Measurements from ENCODE around the gene PGAM1.
"Not testable (repeated sequence)": the region's sequence is repeated elsewhere in the genome, so short reads cannot be mapped to it uniquely, and the experiment has no call there.

The PGAM1 gene

GRCh38 chr10:97456686-97457065, 30.7 kb downstream of the PGAM1 start:
- DNase-seq (ENCODE audit: low read depth in 2 of 2), result no peak

DNA sequence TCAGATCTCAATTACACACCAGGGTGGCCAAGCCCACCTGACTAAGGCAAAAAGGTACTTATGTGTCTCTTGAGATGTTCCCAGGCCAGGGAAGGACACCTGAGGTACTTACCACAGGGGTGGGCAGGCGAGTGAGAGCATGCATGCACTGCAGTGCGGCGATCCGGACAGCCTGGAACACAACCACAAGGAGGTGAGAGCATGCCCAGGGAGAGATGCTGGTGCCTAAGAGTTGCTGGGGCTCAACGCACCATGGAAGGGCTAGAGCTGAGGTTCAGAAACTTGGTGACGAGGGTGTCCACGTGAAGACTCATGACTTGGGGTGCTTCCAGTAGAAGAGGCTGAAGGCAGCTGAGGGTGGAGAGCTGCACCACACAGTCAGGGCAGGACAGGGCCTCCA, 33.1 kb downstream of the PGAM1 start:
- no peak for DNase-seq (ENCODE audit: low read depth in 2 of 2)

DNA sequence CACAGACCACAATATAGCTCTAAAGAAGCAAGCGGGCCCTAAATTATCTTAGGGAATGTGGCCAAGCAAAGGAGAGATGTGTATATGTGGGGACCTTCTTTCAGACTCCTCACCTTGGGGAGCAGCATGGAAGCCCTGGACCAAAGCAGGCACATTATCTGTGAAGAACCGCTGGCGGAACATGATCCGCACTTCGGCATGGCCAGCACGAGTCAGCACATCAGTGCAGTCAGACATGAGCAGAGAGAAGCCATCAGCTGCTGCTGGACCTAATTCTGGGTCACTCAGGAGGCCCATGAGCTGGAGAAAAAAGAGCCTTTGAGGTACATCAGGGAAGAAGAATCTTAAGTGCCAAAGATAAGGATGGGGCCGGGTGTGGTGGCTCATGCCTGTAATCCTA, 33.9 kb downstream of the PGAM1 start:
- no peak for DNase-seq (ENCODE audit: low read depth in 2 of 2)

DNA sequence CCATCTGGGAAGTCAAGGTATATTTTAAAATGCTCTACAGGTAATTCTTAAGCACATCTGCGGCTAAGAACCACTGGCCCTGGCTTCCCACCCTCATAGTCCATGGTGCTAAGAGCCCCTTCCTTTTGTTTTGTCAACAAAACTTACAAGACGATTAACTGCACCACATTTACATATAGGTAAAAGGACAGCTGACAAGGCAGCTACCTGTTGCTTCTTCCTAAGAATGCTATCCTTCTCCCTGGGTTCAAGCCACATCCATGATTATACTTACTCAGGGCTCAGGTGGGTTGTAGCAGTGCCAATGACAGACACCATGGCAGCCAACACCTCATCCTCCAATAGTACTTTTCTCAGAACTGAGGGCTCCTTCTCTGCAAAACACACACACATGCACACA, 36.3 kb downstream of the PGAM1 start:
- no peak for DNase-seq (ENCODE audit: low read depth in 2 of 2)

DNA sequence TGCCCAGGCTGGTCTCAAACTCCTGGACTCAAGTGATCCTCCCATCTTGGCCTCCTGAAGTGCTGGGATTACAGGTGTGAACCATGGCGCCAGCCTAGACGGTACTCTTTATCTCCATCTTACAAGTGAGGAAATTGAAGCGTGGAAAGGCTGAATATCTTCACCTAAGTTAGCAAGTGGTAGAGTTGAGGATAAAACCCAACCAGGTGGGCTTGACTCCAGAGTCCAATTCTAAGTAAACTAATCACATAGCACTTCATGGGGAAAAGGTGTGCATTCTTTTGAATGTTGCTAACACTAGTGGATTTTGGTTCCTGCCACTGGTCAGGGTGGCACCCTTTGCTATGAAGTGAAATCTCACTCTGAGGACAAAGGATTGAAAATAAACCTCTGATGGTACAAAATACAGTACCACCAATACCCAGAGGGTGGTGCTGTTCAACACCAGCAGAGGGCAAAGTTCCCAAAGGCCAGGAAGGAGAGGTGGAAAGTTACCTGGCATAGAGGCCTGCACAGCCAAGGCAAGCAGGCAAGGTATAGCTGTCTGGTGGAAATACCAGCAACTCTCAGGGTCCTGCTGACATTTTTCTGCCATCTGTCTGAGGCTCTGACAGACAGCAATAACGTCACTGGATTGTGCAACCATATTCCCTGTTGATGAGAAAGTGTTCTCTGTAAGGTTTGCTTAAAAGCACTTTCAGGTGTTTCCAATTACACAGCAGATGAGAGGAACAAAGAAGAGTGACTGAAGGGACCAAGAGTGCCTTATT, 37.6 kb downstream of the PGAM1 start:
- peak; percentile 62 to 70 for DNase-seq (ENCODE audit: low read depth in 2 of 2)

GRCh38 chr10:97464226-97464625, 38.2 kb downstream of the PGAM1 start:
- DNase-seq (ENCODE audit: low read depth in 2 of 2), result no peak

- no peak for DNase-seq (ENCODE audit: low read depth in 2 of 2)
Measured at GRCh38 chr10:97465982-97466381, 40.0 kb downstream of the PGAM1 start.

DNA sequence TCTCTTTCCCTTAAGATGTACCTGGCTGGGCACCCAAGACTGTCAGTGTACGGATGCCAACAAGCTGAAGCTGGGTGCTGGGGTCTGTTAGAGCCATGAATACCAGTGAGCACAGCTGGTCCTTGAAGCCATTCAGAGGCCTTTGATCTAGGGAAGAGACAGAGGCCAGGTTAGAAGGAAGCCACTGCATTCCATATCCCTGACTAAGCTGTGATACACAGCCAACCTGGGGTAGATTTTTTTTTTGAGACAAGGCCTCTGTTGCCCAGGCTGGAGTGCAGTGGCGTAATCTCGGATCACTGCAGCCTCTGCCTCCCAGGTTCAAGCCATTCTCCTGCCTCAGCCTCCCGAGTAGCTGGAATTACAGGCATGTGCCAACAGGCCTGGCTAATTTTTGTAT, 40.8 kb downstream of the PGAM1 start:
- DNase-seq (ENCODE audit: low read depth in 2 of 2), result no peak

GRCh38 chr10:97468162-97468561, 42.2 kb downstream of the PGAM1 start:
- DNase-seq (ENCODE audit: low read depth in 2 of 2), result no peak

DNA sequence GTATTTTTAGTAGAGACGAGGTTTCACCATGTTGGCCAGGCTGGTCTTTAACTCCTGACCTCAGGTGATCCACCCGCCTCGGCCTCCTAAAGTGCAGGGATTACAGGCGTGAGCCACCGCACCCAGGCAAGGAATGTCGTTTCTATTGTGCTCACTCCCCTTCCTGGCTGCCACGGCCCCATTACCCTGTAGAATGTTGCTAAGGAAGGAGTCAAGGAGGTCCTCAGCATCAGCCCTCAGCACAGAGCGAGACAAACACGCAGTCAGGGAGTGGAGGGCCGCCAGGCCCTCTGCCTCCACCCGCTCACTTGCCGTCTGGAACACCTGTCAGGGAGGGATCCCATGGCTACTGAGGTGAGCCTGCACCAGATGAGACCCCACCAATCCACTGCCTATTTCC, 42.8 kb downstream of the PGAM1 start:
- DNase-seq (ENCODE audit: low read depth in 2 of 2), result not testable (repeated sequence)

DNA sequence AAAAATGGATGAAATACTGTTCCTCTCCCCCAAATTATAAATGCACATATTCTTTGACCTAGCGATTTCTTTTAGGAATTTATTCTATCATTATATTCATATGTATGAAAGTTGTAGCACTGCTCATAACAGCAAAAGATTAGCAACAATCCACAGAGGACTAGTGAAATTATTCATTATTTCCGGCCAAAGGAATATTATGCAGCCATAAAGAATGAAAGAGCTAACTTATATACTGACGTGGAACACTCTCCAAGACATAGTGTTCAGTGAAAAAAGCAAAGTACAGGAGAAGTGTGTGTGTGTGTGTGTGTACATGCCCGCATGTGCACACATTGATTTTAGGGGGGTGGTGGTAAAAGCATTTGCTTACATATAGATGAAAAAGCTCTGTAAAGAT, 48.9 kb downstream of the PGAM1 start:
- no peak for DNase-seq (ENCODE audit: low read depth in 2 of 2)

GRCh38 chr10:97475936-97476594, 50.1 kb downstream of the PGAM1 start:
- peak in 1 of 2 experiments; percentile 19 for DNase-seq (ENCODE audit: low read depth in 2 of 2)

DNA sequence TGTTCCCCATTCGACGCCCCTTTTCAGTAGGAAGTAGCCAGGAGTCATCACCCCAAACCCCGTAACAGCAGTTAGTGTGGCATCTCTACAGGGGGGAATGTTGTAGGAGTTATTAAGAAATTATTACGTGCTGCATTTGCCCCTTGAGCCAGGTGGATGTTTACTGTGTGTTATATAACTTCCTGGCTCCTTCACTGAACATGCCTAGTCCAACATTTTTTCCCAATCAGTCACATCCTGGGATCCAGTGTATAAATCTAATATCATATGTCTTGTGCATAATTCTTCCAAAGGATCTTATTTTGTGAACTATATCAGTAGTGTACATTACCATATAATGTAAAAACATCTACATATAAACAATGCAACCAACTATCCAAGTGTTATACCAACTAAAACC, 53.4 kb downstream of the PGAM1 start:
- not testable (repeated sequence) for DNase-seq (ENCODE audit: low read depth in 2 of 2)

DNA sequence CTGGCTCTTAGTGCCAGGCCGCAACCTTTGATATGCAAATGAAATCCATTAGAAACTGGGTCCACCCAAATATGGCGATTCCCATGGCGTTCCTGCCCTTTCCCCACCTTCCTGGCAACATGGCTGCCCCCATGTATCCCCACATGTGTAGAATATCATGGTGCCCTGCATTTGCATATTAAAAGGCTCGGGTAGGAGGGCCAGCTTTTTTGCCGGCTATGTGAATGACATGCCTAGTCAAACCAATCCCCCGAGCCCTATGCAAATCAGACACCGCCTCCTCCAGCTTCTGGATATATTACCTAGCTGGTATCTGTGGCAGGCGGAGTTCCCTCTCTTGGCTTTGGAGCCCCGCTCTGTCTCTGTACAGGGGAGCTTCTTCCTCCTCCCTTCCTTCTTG, 53.9 kb downstream of the PGAM1 start:
- no peak for DNase-seq (ENCODE audit: low read depth in 2 of 2)

GRCh38 chr10:97481071-97481470, 55.1 kb downstream of the PGAM1 start:
- DNase-seq (ENCODE audit: low read depth in 2 of 2), result no peak

DNA sequence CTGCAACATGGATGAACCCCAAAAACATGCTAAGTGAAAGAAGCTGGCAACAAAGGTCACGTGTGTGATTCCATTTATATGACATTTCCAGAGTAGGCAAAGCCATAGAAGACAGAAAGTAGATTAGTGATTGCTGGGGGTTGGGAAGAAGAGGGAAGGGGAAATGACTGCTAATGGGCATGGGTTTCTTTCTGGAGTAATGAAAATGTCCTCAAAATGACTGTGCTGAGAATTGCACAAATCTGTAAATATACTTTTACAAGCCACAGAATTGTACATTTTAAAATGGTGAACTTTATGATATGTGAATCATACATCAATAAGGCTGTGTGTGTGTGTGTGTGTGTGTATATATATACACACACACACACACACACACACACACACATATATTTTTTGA, 56.4 kb downstream of the PGAM1 start:
- no peak for DNase-seq (ENCODE audit: low read depth in 2 of 2)
